Epithelial cell of proximal tubule (primary cell): ENCODE measurements around the gene NCKAP1. TPM values are rescaled to one million over a fixed set of nuclear protein-coding genes. Genes with fewer than 3 reads are reported as not detected.
"Not testable (repeated sequence)": the region's sequence is repeated elsewhere in the genome, so short reads cannot be mapped to it uniquely, and the experiment has no call there.

ENCODE experiments used
- DNase-seq: peaks from one replicate; pipeline ENCODE4 v3.0.0-alpha.2; 2011; ENCODE audit warnings: low read depth
- H3K4me3 ChIP-seq: 2 replicates; pipeline ENCODE4 v1.5.1; 2011; ENCODE audit warnings: low read depth, mild to moderate bottlenecking, low read length
- total RNA-seq: library from RNA; depleted of rRNA; stranded (reverse); fragments of >200 nt; gene quantifications from 2 replicates; pipeline ENCODE4 v1.2.3, GENCODE V29; 2015
- TF ChIP-seq, protein P1 (sequence below): conservative IDR thresholded peaks from 2 replicates; pipeline ENCODE4 v1.5.1; 2012; ENCODE audit warnings: low read depth, mild to moderate bottlenecking, low read length

The NCKAP1 gene
- total RNA-seq, 1 donor from 2014 or later = 79.5 TPM

DNA sequence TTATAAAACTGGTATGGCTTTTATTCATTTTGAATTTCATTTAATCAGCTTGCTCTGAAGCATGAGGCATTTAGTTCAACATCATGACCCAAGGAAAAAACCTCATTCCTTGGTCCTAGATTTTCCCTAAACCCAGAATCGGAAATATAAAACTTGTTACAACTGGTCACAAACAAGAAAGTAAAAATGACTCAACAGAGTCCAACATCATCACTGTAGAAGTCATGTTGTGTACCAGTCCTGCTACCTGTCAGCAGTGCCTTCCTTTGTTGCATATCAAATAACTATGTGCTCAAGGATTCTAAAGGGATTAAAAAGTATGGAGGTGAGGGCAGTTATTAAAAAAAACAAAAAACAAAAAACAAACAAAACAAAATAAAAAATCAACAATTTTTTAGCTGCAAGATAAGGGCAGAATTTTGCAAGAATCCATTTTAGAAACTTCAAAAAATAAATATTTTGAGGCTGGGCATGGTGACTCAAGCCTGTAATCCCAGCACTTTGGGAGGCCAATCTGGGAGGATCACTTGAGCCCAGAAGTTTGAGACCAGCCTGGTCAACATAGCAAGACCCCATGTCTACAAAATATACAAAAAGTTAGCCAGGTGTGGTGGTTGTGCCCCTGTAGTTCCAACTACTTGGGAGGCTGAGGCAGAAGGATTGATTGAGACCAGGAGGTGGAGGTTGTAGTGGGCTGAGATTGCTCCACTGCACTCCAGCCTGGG is 18.4 kb downstream of the NCKAP1 start:
- H3K4me3 ChIP-seq = no peak overlapping the region
- TF ChIP-seq, protein P1, sequence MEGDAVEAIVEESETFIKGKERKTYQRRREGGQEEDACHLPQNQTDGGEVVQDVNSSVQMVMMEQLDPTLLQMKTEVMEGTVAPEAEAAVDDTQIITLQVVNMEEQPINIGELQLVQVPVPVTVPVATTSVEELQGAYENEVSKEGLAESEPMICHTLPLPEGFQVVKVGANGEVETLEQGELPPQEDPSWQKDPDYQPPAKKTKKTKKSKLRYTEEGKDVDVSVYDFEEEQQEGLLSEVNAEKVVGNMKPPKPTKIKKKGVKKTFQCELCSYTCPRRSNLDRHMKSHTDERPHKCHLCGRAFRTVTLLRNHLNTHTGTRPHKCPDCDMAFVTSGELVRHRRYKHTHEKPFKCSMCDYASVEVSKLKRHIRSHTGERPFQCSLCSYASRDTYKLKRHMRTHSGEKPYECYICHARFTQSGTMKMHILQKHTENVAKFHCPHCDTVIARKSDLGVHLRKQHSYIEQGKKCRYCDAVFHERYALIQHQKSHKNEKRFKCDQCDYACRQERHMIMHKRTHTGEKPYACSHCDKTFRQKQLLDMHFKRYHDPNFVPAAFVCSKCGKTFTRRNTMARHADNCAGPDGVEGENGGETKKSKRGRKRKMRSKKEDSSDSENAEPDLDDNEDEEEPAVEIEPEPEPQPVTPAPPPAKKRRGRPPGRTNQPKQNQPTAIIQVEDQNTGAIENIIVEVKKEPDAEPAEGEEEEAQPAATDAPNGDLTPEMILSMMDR = no peak
- no peak for DNase-seq

DNA sequence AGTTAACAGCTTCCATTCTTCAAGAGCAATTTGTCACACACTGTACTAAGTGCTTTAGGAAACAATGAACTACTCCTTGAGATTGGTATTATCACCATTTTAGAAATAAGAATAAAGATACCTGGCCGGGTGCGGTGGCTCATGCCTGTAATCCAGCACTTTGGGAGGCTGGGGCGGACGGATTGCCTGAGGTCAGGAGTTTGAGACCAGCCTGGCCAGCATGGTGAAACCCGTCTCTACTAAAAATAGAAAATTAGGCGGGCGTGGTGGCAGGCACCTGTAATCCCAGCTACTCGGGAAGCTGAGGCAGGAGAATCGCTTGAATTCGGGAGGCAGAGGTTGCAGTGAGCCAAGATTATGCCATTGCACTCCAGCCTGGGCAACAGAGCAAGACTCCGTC is 20.4 kb downstream of the NCKAP1 start:
- DNase-seq, H3K4me3 ChIP-seq: not testable (repeated sequence)

GRCh38 chr2:183014005-183014404 is 24.3 kb downstream of the NCKAP1 start:
- TF ChIP-seq, protein P1 = no peak
- H3K4me3 ChIP-seq = no peak overlapping the region
- DNase-seq = no peak

DNA sequence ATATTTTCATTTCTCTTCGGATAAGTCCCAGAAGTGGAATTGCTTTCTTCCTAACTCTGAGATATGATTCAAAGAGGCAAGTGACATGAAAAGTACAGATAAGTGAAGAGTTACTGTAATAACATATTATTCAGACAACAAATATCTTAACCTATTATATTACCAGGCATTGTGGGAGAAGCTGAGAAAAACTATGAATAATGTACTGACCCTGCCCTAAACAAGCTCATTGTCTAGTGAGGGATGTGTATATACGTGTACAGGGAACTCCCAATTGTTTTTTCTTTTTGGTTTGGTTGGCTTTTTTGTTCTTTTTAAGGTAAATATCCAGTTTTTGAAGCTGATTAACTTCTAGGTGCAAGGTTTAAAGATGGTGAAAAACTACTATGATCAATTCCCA is 26.5 kb downstream of the NCKAP1 start:
- DNase-seq = no peak
- no peak overlapping the region for H3K4me3 ChIP-seq
- TF ChIP-seq, protein P1 = no peak

- no peak for DNase-seq
- TF ChIP-seq, protein P1 = no peak
These were observed 28.1 kb downstream of the NCKAP1 start for GRCh38 chr2:183010112-183010511.

DNA sequence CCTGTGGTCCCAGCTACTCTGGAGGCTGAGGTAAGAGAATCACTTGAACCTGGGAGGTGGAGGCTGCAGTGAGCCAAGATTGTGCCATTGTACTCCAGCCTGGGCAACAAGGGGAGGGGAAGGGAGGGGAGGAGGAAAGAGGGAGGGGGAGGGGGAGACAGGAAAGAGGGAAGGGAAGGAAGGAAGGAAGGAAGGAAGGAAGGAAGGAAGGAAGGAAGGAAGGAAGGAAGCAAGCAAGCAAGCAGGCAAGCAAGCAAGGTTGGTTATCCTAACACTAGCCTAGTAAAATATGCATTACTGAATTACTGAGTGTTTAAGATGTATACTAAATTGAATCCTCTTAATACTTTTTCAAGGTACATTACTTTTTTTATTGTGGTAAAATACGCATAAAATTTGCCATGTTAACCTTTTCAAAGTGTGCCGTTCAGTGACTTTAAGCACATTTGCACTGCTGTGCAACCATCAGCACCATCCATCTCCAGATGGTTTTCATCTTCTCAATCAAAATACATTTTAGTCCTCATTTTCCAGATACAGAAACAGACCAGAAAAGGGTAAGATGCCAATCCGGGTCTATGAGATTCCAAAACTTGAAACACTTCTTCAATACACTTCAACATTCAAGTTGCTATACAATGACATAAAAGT is 28.9 kb downstream of the NCKAP1 start:
- no peak overlapping the region for H3K4me3 ChIP-seq
- TF ChIP-seq, protein P1 = no peak
- no peak for DNase-seq

More at GRCh38 chr2:183010112-183010511, 28.1 kb downstream of the NCKAP1 start:
- H3K4me3 ChIP-seq = no peak overlapping the region

- no peak overlapping the region for H3K4me3 ChIP-seq
- TF ChIP-seq, protein P1 = no peak
- no peak for DNase-seq
These were observed 36.3 kb downstream of the NCKAP1 start for GRCh38 chr2:183001948-183002347.
